IMR-90 (cell line): ENCODE results near the gene NFE2.
"Not testable (repeated sequence)": the region's sequence is repeated elsewhere in the genome, so short reads cannot be mapped to it uniquely, and the experiment has no call there.

Experiments
- BHLHE40 ChIP-seq: fragments of 150-350 bp; IDR thresholded peaks from 2 replicates; pipeline ENCODE4 v1.6.1; 2016; ENCODE audit warnings: mild to moderate bottlenecking, low read depth, low read length
- CEBPB ChIP-seq: IDR thresholded peaks from 2 replicates; pipeline ENCODE4 v1.6.1; 2012; ENCODE audit warnings: low read depth, low read length, improper control_type of control experiment
- CHD1 ChIP-seq: IDR thresholded peaks from 2 replicates; pipeline ENCODE4 v1.6.1; 2012; ENCODE audit warnings: low read depth, low read length, improper control_type of control experiment
- CTCF ChIP-seq: conservative IDR thresholded peaks from 2 replicates; pipeline ENCODE4 v1.5.1; 2012; ENCODE audit warnings: mild to moderate bottlenecking, low read depth, low read length, improper control_type of control experiment
- MAFK ChIP-seq: IDR thresholded peaks from 2 replicates; pipeline ENCODE4 v1.6.1; 2012; ENCODE audit warnings: low read depth, low read length, improper control_type of control experiment
- MXI1 ChIP-seq: IDR thresholded peaks from 2 replicates; pipeline ENCODE4 v1.6.1; 2012; ENCODE audit warnings: low read depth, mild to moderate bottlenecking, low read length, moderate library complexity, borderline replicate concordance
- POLR2A ChIP-seq: IDR thresholded peaks from 2 replicates; pipeline ENCODE4 v1.6.1; 2012; ENCODE audit warnings: mild to moderate bottlenecking, low read depth, low read length
- RAD21 ChIP-seq: IDR thresholded peaks from 2 replicates; pipeline ENCODE4 v1.6.1; 2012; ENCODE audit warnings: low read length, improper control_type of control experiment
- RFX5 ChIP-seq: IDR thresholded peaks from 2 replicates; pipeline ENCODE4 v1.8.0; 2012; ENCODE audit warnings: low read depth, mild to moderate bottlenecking, low read length, moderate library complexity
- SMC3 ChIP-seq: fragments of 150-350 bp; IDR thresholded peaks from 2 replicates; pipeline ENCODE4 v1.6.1; 2016; ENCODE audit warnings: low read depth, mild to moderate bottlenecking, antibody characterized with exemption, low read length, moderate library complexity
- USF2 ChIP-seq: fragments of 150-350 bp; IDR thresholded peaks from 2 replicates; pipeline ENCODE4 v1.6.1; 2017; ENCODE audit warnings: mild to moderate bottlenecking, antibody characterized with exemption, low read length, low read depth

DNA sequence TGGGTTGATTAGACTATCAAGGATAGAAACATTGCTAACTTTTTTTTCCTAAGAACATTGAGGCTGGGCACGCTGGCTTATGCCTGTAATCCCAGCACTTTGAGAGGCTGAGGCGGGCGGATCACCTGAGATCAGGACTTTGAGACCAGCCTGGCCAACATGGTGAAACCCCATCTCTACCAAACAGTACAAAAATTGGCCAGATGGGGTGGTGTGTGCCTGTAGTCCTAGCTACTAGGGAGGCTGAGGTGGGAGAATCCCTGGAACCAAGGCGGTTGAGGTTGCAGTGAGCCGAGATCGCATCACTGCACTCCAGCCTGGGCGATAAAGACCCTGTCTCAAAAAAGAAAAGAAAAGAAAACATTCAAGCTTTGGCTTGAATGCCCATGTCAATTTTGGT is 11.5 kb upstream of the NFE2 start:
- TF ChIP-seq POLR2A, CTCF, RAD21, MAFK, BHLHE40, SMC3, CEBPB, USF2, RFX5, CHD1, MXI1: not testable (repeated sequence)
